SK-N-SH treated with all-trans-retinoic acid at 6 μM for 48 hours (cell line): ENCODE data around the gene RASSF9.

Source experiments
- ATAC-seq: fragments of 200-7000 bp; cut with Tn5 transposase; 3 replicates; pipeline ENCODE4 v1.9.1; 2020; ENCODE audit warnings: mild to moderate bottlenecking, moderate library complexity
- BACH2 ChIP-seq: fragments of 250-450 bp; sonication (Bioruptor Pico); IDR thresholded peaks from 2 replicates; pipeline ENCODE4 v1.9.0; 2021; ENCODE audit warnings: mild to moderate bottlenecking, borderline replicate concordance
- CREB5 ChIP-seq: fragments of 250-450 bp; sonication (Bioruptor Pico); IDR thresholded peaks from 2 replicates; pipeline ENCODE4 v1.5.1; 2020; ENCODE audit warnings: low read depth, mild to moderate bottlenecking, moderate library complexity
- CSDC2 ChIP-seq: fragments of 250-450 bp; sonication (Bioruptor Pico); IDR thresholded peaks from 2 replicates; pipeline ENCODE4 v1.5.0; 2020; ENCODE audit warnings: mild to moderate bottlenecking, moderate library complexity
- ESRRG ChIP-seq: fragments of 250-450 bp; sonication (Bioruptor Pico); IDR thresholded peaks from 2 replicates; pipeline ENCODE4 v1.6.1; 2021; ENCODE audit warnings: mild to moderate bottlenecking
- GLIS3 ChIP-seq: fragments of 250-450 bp; sonication (Bioruptor Pico); IDR thresholded peaks from 2 replicates; pipeline ENCODE4 v1.5.0; 2020; ENCODE audit warnings: mild to moderate bottlenecking, moderate library complexity
- OSR1 ChIP-seq: fragments of 250-450 bp; sonication (Bioruptor Pico); IDR thresholded peaks from 2 replicates; pipeline ENCODE4 v1.8.0; 2022; ENCODE audit warnings: moderate library complexity, mild to moderate bottlenecking, inconsistent platforms
- PATZ1 ChIP-seq: fragments of 250-450 bp; sonication (Bioruptor Pico); IDR thresholded peaks from 2 replicates; pipeline ENCODE4 v1.8.0; 2020; ENCODE audit warnings: mild to moderate bottlenecking, moderate library complexity, borderline replicate concordance
- POU6F1 ChIP-seq: fragments of 250-450 bp; sonication (Bioruptor Pico); IDR thresholded peaks from 2 replicates; pipeline ENCODE4 v1.8.0; 2021; ENCODE audit warnings: low read depth, mild to moderate bottlenecking, moderate library complexity, borderline replicate concordance
- PPARA ChIP-seq: fragments of 250-450 bp; sonication (Bioruptor Pico); IDR thresholded peaks from 2 replicates; pipeline ENCODE4 v1.5.0; 2020; ENCODE audit warnings: mild to moderate bottlenecking, borderline replicate concordance
- SNAI2 ChIP-seq: fragments of 250-450 bp; sonication (Bioruptor Pico); IDR thresholded peaks from 2 replicates; pipeline ENCODE4 v1.5.0; 2020; ENCODE audit warnings: mild to moderate bottlenecking, moderate library complexity
- TCF4 ChIP-seq: fragments of 250-450 bp; sonication (Bioruptor Pico); IDR thresholded peaks from 2 replicates; pipeline ENCODE4 v1.8.0; 2021; ENCODE audit warnings: mild to moderate bottlenecking, moderate library complexity, borderline replicate concordance
- TOX ChIP-seq: fragments of 250-450 bp; sonication (Bioruptor Pico); IDR thresholded peaks from 2 replicates; pipeline ENCODE4 v1.8.0; 2021; ENCODE audit warnings: mild to moderate bottlenecking, moderate library complexity, borderline replicate concordance
- TSHZ2 ChIP-seq: fragments of 250-450 bp; sonication (Bioruptor Pico); IDR thresholded peaks from 2 replicates; pipeline ENCODE4 v1.5.0; 2020; ENCODE audit warnings: mild to moderate bottlenecking, moderate library complexity
- ZC3H10 ChIP-seq: fragments of 250-450 bp; sonication (Bioruptor Pico); IDR thresholded peaks from 2 replicates; pipeline ENCODE4 v1.5.1; 2021; ENCODE audit warnings: mild to moderate bottlenecking, moderate library complexity
- ZFP30 ChIP-seq: fragments of 450-650 bp; formaldehyde crosslinking; IDR thresholded peaks from 2 replicates; pipeline ENCODE4 v1.5.0; 2022; ENCODE audit warnings: mild to moderate bottlenecking, moderate library complexity
- ZNF565 ChIP-seq: fragments of 450-650 bp; formaldehyde crosslinking; conservative IDR thresholded peaks from 2 replicates; pipeline ENCODE4 v1.5.0; 2020; ENCODE audit warnings: low read depth, mild to moderate bottlenecking, moderate library complexity
- ZNF70 ChIP-seq: fragments of 450-650 bp; formaldehyde crosslinking; IDR thresholded peaks from 2 replicates; pipeline ENCODE4 v1.5.0; 2020; ENCODE audit warnings: mild to moderate bottlenecking, moderate library complexity
- ZNF8 ChIP-seq: fragments of 450-650 bp; formaldehyde crosslinking; IDR thresholded peaks from 2 replicates; pipeline ENCODE4 v1.5.0; 2020; ENCODE audit warnings: mild to moderate bottlenecking, moderate library complexity
- TF ChIP-seq, protein P1 (sequence below): fragments of 250-450 bp; sonication (Bioruptor Pico); IDR thresholded peaks from 2 replicates; pipeline ENCODE4 v1.5.1; 2021; ENCODE audit warnings: mild to moderate bottlenecking, moderate library complexity

RASSF9 gene

DNA sequence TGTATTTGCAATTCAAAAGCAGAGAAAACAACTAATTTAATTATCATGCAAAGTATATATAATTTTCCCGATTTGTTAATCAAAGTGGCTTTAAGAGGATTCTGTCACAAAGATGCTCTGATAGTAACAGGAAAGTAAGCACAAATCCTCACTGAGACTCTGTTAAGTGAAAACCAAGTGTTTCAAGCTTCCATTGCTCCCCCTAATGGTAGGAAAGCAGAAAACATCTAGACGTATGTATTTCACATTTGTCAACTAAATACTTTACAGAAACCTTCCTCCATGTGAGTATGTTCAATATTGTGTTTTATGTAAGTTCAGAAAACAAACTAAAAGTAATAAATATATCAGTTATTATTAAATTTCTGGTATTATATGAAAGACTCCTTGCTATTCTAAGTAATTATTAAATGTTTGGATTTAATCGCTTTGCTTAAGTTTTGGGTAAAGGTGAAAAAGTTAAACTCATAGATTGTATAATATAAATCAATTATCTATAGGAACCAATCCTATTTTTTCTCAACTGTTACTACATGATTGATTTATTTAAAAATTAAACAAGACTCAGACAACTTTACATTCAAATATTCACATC lies 36.4 kb upstream of the RASSF9 start:
- ATAC-seq, result peak; percentile 83
- TF ChIP-seq ZNF70 (CRISPR knock-in tag) (no peak), OSR1 (CRISPR knock-in tag) (no peak), PPARA (CRISPR knock-in tag) (no peak), PATZ1 (no peak), ESRRG (CRISPR knock-in tag) (no peak), CSDC2 (CRISPR knock-in tag) (no peak), GLIS3 (no peak), BACH2 (CRISPR knock-in tag) (no peak), ZNF565 (CRISPR knock-in tag) (no peak), CREB5 (no peak), POU6F1 (no peak), ZC3H10 (CRISPR knock-in tag) (no peak), TSHZ2 (no peak), ZFP30 (no peak), SNAI2 (CRISPR knock-in tag) (no peak), ZNF8 (CRISPR knock-in tag) (no peak), TOX (CRISPR knock-in tag) (no peak), TCF4 (CRISPR knock-in tag) (no peak)
- TF ChIP-seq, protein P1, sequence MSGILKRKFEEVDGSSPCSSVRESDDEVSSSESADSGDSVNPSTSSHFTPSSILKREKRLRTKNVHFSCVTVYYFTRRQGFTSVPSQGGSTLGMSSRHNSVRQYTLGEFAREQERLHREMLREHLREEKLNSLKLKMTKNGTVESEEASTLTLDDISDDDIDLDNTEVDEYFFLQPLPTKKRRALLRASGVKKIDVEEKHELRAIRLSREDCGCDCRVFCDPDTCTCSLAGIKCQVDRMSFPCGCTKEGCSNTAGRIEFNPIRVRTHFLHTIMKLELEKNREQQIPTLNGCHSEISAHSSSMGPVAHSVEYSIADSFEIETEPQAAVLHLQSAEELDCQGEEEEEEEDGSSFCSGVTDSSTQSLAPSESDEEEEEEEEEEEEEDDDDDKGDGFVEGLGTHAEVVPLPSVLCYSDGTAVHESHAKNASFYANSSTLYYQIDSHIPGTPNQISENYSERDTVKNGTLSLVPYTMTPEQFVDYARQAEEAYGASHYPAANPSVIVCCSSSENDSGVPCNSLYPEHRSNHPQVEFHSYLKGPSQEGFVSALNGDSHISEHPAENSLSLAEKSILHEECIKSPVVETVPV (CRISPR knock-in tag), result no peak

DNA sequence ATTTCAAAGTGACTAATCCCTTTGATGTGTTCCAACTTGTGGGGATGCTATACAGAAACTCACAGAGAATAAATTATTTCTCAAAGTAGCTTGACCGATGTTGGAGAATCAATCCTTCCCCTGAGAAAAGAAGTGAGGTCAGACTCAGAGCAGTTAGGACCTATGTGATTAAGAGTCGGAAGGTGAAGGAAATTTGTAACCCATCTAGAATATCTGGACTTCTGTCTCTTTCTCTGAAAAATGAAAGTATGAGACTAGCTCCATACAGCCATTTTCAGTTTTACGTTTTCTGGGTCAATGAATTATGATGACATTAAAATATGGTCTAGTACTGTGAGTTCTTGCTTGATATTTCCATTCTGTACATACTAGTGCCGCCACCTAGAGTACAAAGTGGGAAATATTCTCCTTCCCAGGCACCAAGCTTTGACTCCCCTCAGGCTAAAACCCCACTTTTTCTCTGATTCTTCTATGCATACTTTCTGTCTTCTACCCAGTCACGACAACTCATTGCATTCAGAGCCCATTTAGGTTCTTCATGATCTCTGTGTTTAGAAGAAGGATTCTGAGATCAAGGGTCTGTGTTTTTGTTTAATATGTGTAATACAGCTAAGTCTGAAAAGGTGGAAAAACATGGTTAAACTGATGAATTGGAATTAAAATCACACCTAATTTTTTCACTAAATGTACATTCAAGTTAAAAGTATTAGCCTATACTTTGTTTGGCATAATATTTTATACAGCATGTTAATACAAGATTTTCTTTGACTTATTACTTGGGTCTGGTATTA lies 31.0 kb upstream of the RASSF9 start:
- peak; percentile 98 for ATAC-seq
- TF ChIP-seq POU6F1, result no peak
- TF ChIP-seq CSDC2 (CRISPR knock-in tag), result no peak
- no peak for TF ChIP-seq CREB5
- no peak for TF ChIP-seq OSR1 (CRISPR knock-in tag)
- no peak for TF ChIP-seq TCF4 (CRISPR knock-in tag)
